Measurements from ENCODE around the gene EXOSC5.

EXOSC5 gene

DNA sequence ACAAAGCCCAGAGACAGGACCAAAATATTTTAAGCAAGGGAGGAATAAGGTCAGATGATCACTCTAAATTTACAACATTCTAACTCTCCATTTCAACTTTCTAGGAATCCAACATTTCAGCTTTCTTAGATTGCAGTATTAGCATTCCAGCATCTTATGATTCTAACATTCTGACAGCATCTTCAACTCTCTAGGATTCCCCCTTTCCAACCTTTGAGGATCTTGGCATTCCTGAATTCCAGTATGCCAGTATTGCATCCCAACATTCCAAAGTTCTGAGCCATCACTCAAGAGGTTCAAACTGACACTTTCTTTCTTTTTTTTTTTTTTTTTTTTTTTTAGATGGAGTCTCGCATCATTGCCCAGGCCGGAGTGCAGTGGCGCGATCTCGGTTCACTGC is 57.2 kb downstream of the EXOSC5 start:
- peak; percentile 54 for DNase-seq
